H1 (cell line): ENCODE results near the gene SCAF11. TPM values are rescaled to one million over a fixed set of nuclear protein-coding genes. Genes with fewer than 3 reads are reported as not detected.

ENCODE experiments used
- CTCF ChIA-PET: fragments of 300-600 bp; sonication (Branson Sonifier 250); formaldehyde crosslinking; loops from one replicate; lab custom pipeline; 2021; ENCODE audit not compliant: partially characterized antibody; lab: Charles Lee
- POLR2A ChIA-PET: fragments of 300-600 bp; sonication (Branson Sonifier 250); formaldehyde crosslinking; loops from one replicate; lab custom pipeline; 2021; ENCODE audit warnings: inconsistent platforms; ENCODE audit not compliant: partially characterized antibody; lab: Charles Lee
- DNase-seq, 2 experiments: peaks; one replicate each; pipeline versions ENCODE4 v3.0.0 to v3.0.0-alpha.2; 2010 to 2022; ENCODE audit warnings: low spot score in 2 of 2, low read depth in 1 of 2, mixed read lengths in 1 of 2
- FAIRE-seq: peaks from 2 replicates; lab custom pipeline; 2011; peaks lifted over from hg19 to GRCh38; lab: Jason Lieb, UNC
- H2AFZ ChIP-seq: 2 replicates; pipeline ENCODE4 v1.8.1; 2012; ENCODE audit warnings: low read length, inconsistent platforms
- H2AK5ac ChIP-seq: 2 replicates; pipeline ENCODE4 v1.6.1; 2013; ENCODE audit warnings: low read depth, low read length
- H2BK120ac ChIP-seq: replicated peaks from 2 replicates; pipeline ENCODE3; 2013; ENCODE audit warnings: low read depth, low read length, inconsistent platforms
- H2BK12ac ChIP-seq: 2 replicates; pipeline ENCODE4 v1.6.1; 2013; ENCODE audit warnings: low read depth, low read length
- H2BK15ac ChIP-seq: 2 replicates; pipeline ENCODE4 v1.6.1; 2013; ENCODE audit warnings: low read length
- H2BK20ac ChIP-seq: 2 replicates; pipeline ENCODE4 v1.6.1; 2013; ENCODE audit warnings: low read length
- H2BK5ac ChIP-seq: 2 replicates; pipeline ENCODE4 v1.6.1; 2013; ENCODE audit warnings: low read depth, low read length
- H3K14ac ChIP-seq: 2 replicates; pipeline ENCODE4 v1.6.1; 2013; ENCODE audit warnings: inconsistent platforms; ENCODE audit not compliant: insufficient read length
- H3K18ac ChIP-seq: 2 replicates; pipeline ENCODE4 v1.6.1; 2013; ENCODE audit warnings: low read length; ENCODE audit errors: extremely low read depth
- H3K23ac ChIP-seq: 2 replicates; pipeline ENCODE4 v1.6.1; 2013; ENCODE audit warnings: inconsistent platforms; ENCODE audit not compliant: insufficient read length
- H3K23me2 ChIP-seq: 2 replicates; pipeline ENCODE4 v1.6.1; 2013; ENCODE audit warnings: low read depth, low read length
- H3K27ac ChIP-seq: 2 replicates; pipeline ENCODE4 v1.6.1; 2011; ENCODE audit warnings: low read depth, low read length, inconsistent platforms
- H3K27me3 ChIP-seq, 4 experiments: replicated peaks in 1 of 4; 1 replicate in 1 of 4; 2 replicates in 3 of 4; pipeline versions ENCODE4 v1.6.1 to v1.8.1; 2011 to 2013; ENCODE audit warnings: low read length in 3 of 4, mild to moderate bottlenecking in 3 of 4, inconsistent platforms in 2 of 4, mixed read lengths in 2 of 4, moderate library complexity in 1 of 4; ENCODE audit not compliant: control insufficient read depth in 3 of 4, insufficient read depth in 3 of 4; ENCODE audit errors: extremely low read depth in 1 of 4
- H3K36me3 ChIP-seq, 4 experiments: 2 replicates each; pipeline versions ENCODE4 v1.6.1 to v1.8.1; 2011 to 2013; ENCODE audit warnings: mild to moderate bottlenecking in 4 of 4, low read length in 3 of 4, moderate library complexity in 2 of 4, control low read depth in 1 of 4, inconsistent platforms in 1 of 4; ENCODE audit not compliant: insufficient read depth in 4 of 4, control insufficient read depth in 2 of 4
- H3K4ac ChIP-seq: replicated peaks from 2 replicates; pipeline ENCODE3; 2013; ENCODE audit warnings: low read length, low read depth, mixed read lengths, inconsistent platforms; ENCODE audit not compliant: insufficient read length
- H3K4me1 ChIP-seq, 4 experiments: replicated peaks in 1 of 4; 1 replicate in 1 of 4; 2 replicates in 3 of 4; pipeline versions ENCODE4 v1.6.1 to v1.8.1; 2011 to 2013; ENCODE audit warnings: low read length in 3 of 4, inconsistent platforms in 2 of 4, mixed read lengths in 1 of 4; ENCODE audit not compliant: insufficient read depth in 4 of 4, control insufficient read depth in 3 of 4
- H3K4me2 ChIP-seq, 2 experiments: 2 replicates each; pipeline versions ENCODE4 v1.6.1 to v1.8.1; 2011 to 2013; ENCODE audit warnings: low read depth in 2 of 2, low read length in 2 of 2, control low read depth in 1 of 2, inconsistent platforms in 1 of 2, mild to moderate bottlenecking in 1 of 2; ENCODE audit not compliant: insufficient read depth in 1 of 2
- H3K4me3 ChIP-seq, 4 experiments: fragments of 200-600, 300-600 bp in 1 of 4; sonication (generic), shearing (Covaris generic), sonication (Bioruptor Twin) in 1 of 4; 2 replicates each; pipeline versions ENCODE4 v1.5.1 to v1.8.1; 2011 to 2016; ENCODE audit warnings: low read length in 4 of 4, low read depth in 3 of 4, control low read depth in 2 of 4, inconsistent platforms in 2 of 4, mild to moderate bottlenecking in 2 of 4, mixed read lengths in 1 of 4, moderate library complexity in 1 of 4; ENCODE audit not compliant: insufficient read depth in 2 of 4; ENCODE audit errors: extremely low read depth in 1 of 4
- H3K56ac ChIP-seq: replicated peaks from 2 replicates; pipeline ENCODE3; 2013; ENCODE audit warnings: low read depth, mild to moderate bottlenecking, mixed read lengths, low read length, inconsistent platforms; ENCODE audit not compliant: insufficient read length
- H3K79me1 ChIP-seq: 2 replicates; pipeline ENCODE4 v1.6.1; 2013; ENCODE audit warnings: low read depth, low read length, control low read depth
- H3K79me2 ChIP-seq, 2 experiments: 2 replicates each; pipeline versions ENCODE4 v1.6.1 to v1.8.1; 2012 to 2013; ENCODE audit warnings: low read length in 2 of 2, mild to moderate bottlenecking in 2 of 2, inconsistent platforms in 1 of 2; ENCODE audit not compliant: insufficient read depth in 2 of 2, control insufficient read depth in 1 of 2
- H3K9ac ChIP-seq, 4 experiments: replicated peaks in 1 of 4; 1 replicate in 1 of 4; 2 replicates in 3 of 4; pipeline versions ENCODE4 v1.6.1 to v1.8.1; 2011 to 2013; ENCODE audit warnings: low read depth in 3 of 4, low read length in 3 of 4, control low read depth in 2 of 4, mild to moderate bottlenecking in 2 of 4, moderate library complexity in 2 of 4, inconsistent platforms in 1 of 4; ENCODE audit errors: extremely low read depth in 1 of 4
- H3K9me3 ChIP-seq, 2 experiments: 2 replicates each; pipeline versions ENCODE4 v1.6.1 to v1.8.1; 2012 to 2013; ENCODE audit warnings: mild to moderate bottlenecking in 2 of 2, moderate library complexity in 2 of 2, control low read depth in 1 of 2, inconsistent platforms in 1 of 2, low read depth in 1 of 2, low read length in 1 of 2, mixed read lengths in 1 of 2; ENCODE audit not compliant: insufficient read depth in 2 of 2
- H4K20me1 ChIP-seq, 2 experiments: replicated peaks in 1 of 2; 2 replicates each; pipeline versions ENCODE3 to v1.8.1; 2011 to 2013; ENCODE audit warnings: inconsistent platforms in 2 of 2, low read length in 2 of 2, mild to moderate bottlenecking in 1 of 2; ENCODE audit not compliant: insufficient read depth in 2 of 2, control insufficient read depth in 1 of 2
- H4K5ac ChIP-seq: 2 replicates; pipeline ENCODE4 v1.6.1; 2013; ENCODE audit warnings: low read length, low read depth, mixed read lengths, inconsistent platforms; ENCODE audit not compliant: insufficient read length
- H4K8ac ChIP-seq: 2 replicates; pipeline ENCODE4 v1.8.0; 2013; ENCODE audit warnings: mild to moderate bottlenecking, moderate library complexity, low read length, inconsistent platforms; ENCODE audit not compliant: insufficient read depth; ENCODE audit errors: extremely low read depth
- H4K91ac ChIP-seq: replicated peaks from 2 replicates; pipeline ENCODE3; 2013; ENCODE audit warnings: low read length, mixed read lengths, inconsistent platforms; ENCODE audit not compliant: insufficient read length
- CEBPB ChIP-seq: IDR thresholded peaks from 2 replicates; pipeline ENCODE4 v1.6.1; 2012; ENCODE audit warnings: low read depth, low read length
- CTCF ChIP-seq, 3 experiments: IDR thresholded peaks; 1 replicate in 2 of 3; 2 replicates in 1 of 3; pipeline versions ENCODE4 v1.5.1 to v1.6.1; 2011; ENCODE audit warnings: low read length in 3 of 3, mild to moderate bottlenecking in 3 of 3, inconsistent platforms in 2 of 3, low read depth in 1 of 3, moderate library complexity in 1 of 3; ENCODE audit not compliant: insufficient read depth in 1 of 3; ENCODE audit errors: control extremely low read depth in 1 of 3
- EGR1 ChIP-seq: IDR thresholded peaks from 2 replicates; pipeline ENCODE4 v1.6.1; 2011; ENCODE audit warnings: low read depth, low read length, borderline replicate concordance
- FOSL1 ChIP-seq: IDR thresholded peaks from 2 replicates; pipeline ENCODE4 v1.6.1; 2011; ENCODE audit warnings: mild to moderate bottlenecking, low read depth, low read length, moderate library complexity; ENCODE audit not compliant: insufficient read depth
- GABPA ChIP-seq: IDR thresholded peaks from 2 replicates; pipeline ENCODE4 v1.6.1; 2011; ENCODE audit warnings: mild to moderate bottlenecking, low read length, moderate library complexity, borderline replicate concordance; ENCODE audit not compliant: insufficient read depth
- NANOG ChIP-seq: IDR thresholded peaks from 2 replicates; pipeline ENCODE4 v1.6.1; 2011; ENCODE audit warnings: low read length, low read depth, mild to moderate bottlenecking, inconsistent platforms; ENCODE audit not compliant: insufficient read depth, poor library complexity, severe bottlenecking
- SUZ12 ChIP-seq: fragments of 200-600 bp; sonication (generic); IDR thresholded peaks from 2 replicates; pipeline ENCODE4 v1.6.1; 2012; ENCODE audit warnings: mild to moderate bottlenecking, inconsistent platforms, low read length, moderate library complexity, mixed read lengths
- WGBS, 2 experiments: shearing (Covaris generic) in 1 of 2; methylation state at CpG; one replicate each; pipeline versions ENCODE4 v1.1.6 to v1.1.7; 2013 to 2015; ENCODE audit warnings: low lambda C conversion rate in 2 of 2, mixed read lengths in 2 of 2, inconsistent platforms in 1 of 2, low coverage in 1 of 2, missing lambda C conversion rate in 1 of 2; ENCODE audit not compliant: insufficient replicate concordance in 2 of 2, insufficient coverage in 1 of 2, insufficient read length in 1 of 2; ENCODE audit errors: extremely low coverage in 1 of 2, missing lambda C conversion rate in 1 of 2; 5-methylcytosine and 5-hydroxymethylcytosine counted together
- polyA plus RNA-seq, 7 experiments: library from polyadenylated mRNA; depleted of rRNA in 3 of 7; stranded (reverse) in 5 of 7; unstranded in 2 of 7; fragments of >200 nt in 5 of 7; fragments of 200-250 nt in 2 of 7; gene quantifications; 1 replicate in 5 of 7; 2 replicates in 1 of 7; 4 replicates in 1 of 7; pipeline versions ENCODE4 v1.2.1 to v1.2.3, GENCODE V29; 2011 to 2013; ENCODE audit warnings: missing spikeins in 2 of 7, mixed read lengths in 2 of 7
- total RNA-seq: library from RNA; stranded (reverse); fragmentation: NEBNext Ultra II Directional; extraction: Animal tissue kit (Norgen Biotek cat#: 25700); gene quantifications from 2 replicates; pipeline ENCODE4 v1.2.1, GENCODE V29; 2021

The SCAF11 gene
- total and polyA plus RNA-seq, 2 of the 8 experiments (the other 6 are each of a cell fraction or from before 2014, with no cell fraction given), result 15.1 to 77.8 TPM

GRCh38 chr12:45988264-45988663 is 2.1 kb downstream of the SCAF11 start:
- FAIRE-seq, result no peak
- TF ChIP-seq GABPA (no peak), SUZ12 (no peak), FOSL1 (no peak), CEBPB (no peak), NANOG (no peak), EGR1 (no peak), CTCF (IDR thresholded peaks at IDR 0.05; ENCODE audit: control extremely low read depth in 1 of 3, insufficient read depth in 1 of 3, low read depth in 1 of 3, low read length in 3 of 3) (no peak)

More at GRCh38 chr12:45988264-45988663, 2.1 kb downstream of the SCAF11 start:
- Histone ChIP-seq H4K5ac (no peak overlapping the region), H3K36me3 (no peaks in the 10 kb centered on the region; a peak in 1 of 8 replicates), H3K23me2 (peaks cover 6% of the 10 kb centered on the region), H3K79me1 (no peaks in the 10 kb centered on the region), H3K4me1 (peaks cover 0 to 5% (median 2%) of the 10 kb centered on the region in 4 experiments; a peak in 4 of 7 replicates), H2AFZ (no peak overlapping the region), H2BK120ac (no peak overlapping the region), H3K18ac (no peak overlapping the region), H3K4me2 (no peak overlapping the region), H3K14ac (no peak overlapping the region), H4K8ac (no peak overlapping the region), H2BK15ac (no peak overlapping the region), H3K4ac (no peak overlapping the region), H3K9me3 (no peaks in the 10 kb centered on the region; a peak in 1 of 4 replicates), H2BK20ac (no peak overlapping the region), H3K4me3 (peak overlapping the region in 1 of 4 experiments; percentile 99; a peak in 2 of 8 replicates), H4K20me1 (no peaks in the 10 kb centered on the region), H2AK5ac (no peak overlapping the region), H3K56ac (no peak overlapping the region), H2BK12ac (no peak overlapping the region), H2BK5ac (no peak overlapping the region), H3K9ac (no peak overlapping the region), H3K23ac (no peak overlapping the region), H4K91ac (no peak overlapping the region), H3K27me3 (peaks cover 0 to 4% (median 0%) of the 10 kb centered on the region in 4 experiments; a peak in 1 of 7 replicates), H3K79me2 (peaks cover 0 to 62% of the 10 kb centered on the region in 2 experiments; a peak in 3 of 4 replicates), H3K27ac (no peak overlapping the region)
- POLR2A ChIA-PET, result no interaction called here
- DNase-seq, result no peak
- 89% methylated on average over 3 of the region's 3 CpGs; no CpG with 5 or more reads in 1 of the 2 experiments for WGBS, 2 experiments
- CTCF ChIA-PET, result no interaction called here
